ENCODE measurements around the gene GP1BA.

DNA sequence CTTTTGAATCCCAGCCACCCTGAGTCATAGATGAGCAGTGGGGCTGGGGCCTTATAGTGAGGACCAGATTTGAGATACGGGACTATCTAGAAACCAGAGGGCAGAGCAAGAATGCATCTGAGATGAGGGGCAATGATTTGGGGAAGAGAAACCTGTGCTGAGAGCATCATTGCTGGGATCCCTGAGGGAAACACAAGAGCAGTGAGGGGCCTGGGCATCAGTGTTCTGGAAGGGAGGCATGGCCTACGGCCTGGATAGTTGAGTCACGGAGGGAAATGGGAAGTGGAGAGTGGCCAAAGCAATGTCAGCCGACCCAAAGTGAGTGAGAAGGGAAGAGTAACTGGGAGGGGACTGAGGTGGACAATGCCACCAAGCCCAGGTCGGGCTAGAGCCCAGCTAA, 50.2 kb downstream of the GP1BA start:
- TF ChIP-seq EP300 (IDR thresholded peaks at IDR 0.05; ENCODE audit: borderline replicate concordance) (no peak), TCF12 (IDR thresholded peaks at IDR 0.05; ENCODE audit: low read depth) (no peak), USF1 (IDR thresholded peaks at IDR 0.05) (no peak), ZBTB7A (IDR thresholded peaks at IDR 0.05; ENCODE audit: low read depth) (no peak), CREB1 (IDR thresholded peaks at IDR 0.05; ENCODE audit: low read depth) (no peak), RAD21 (IDR thresholded peaks at IDR 0.05; ENCODE audit: low read depth) (no peak), TAF1 (IDR thresholded peaks at IDR 0.05; ENCODE audit: low read depth) (no peak), FOXM1 (IDR thresholded peaks at IDR 0.05; ENCODE audit: borderline replicate concordance, low read depth) (no peak)
- TF ChIP-seq, protein P1, sequence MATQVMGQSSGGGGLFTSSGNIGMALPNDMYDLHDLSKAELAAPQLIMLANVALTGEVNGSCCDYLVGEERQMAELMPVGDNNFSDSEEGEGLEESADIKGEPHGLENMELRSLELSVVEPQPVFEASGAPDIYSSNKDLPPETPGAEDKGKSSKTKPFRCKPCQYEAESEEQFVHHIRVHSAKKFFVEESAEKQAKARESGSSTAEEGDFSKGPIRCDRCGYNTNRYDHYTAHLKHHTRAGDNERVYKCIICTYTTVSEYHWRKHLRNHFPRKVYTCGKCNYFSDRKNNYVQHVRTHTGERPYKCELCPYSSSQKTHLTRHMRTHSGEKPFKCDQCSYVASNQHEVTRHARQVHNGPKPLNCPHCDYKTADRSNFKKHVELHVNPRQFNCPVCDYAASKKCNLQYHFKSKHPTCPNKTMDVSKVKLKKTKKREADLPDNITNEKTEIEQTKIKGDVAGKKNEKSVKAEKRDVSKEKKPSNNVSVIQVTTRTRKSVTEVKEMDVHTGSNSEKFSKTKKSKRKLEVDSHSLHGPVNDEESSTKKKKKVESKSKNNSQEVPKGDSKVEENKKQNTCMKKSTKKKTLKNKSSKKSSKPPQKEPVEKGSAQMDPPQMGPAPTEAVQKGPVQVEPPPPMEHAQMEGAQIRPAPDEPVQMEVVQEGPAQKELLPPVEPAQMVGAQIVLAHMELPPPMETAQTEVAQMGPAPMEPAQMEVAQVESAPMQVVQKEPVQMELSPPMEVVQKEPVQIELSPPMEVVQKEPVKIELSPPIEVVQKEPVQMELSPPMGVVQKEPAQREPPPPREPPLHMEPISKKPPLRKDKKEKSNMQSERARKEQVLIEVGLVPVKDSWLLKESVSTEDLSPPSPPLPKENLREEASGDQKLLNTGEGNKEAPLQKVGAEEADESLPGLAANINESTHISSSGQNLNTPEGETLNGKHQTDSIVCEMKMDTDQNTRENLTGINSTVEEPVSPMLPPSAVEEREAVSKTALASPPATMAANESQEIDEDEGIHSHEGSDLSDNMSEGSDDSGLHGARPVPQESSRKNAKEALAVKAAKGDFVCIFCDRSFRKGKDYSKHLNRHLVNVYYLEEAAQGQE (IDR thresholded peaks at IDR 0.05; ENCODE audit: low read depth): no peak
- TF ChIP-seq, protein P2, sequence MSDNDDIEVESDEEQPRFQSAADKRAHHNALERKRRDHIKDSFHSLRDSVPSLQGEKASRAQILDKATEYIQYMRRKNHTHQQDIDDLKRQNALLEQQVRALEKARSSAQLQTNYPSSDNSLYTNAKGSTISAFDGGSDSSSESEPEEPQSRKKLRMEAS (IDR thresholded peaks at IDR 0.05): no peak
